Gastroesophageal sphincter (tissue), 4 donors: ENCODE measurements around the gene UBR3. TPM values are rescaled to one million over a fixed set of nuclear protein-coding genes. Genes with fewer than 3 reads are reported as not detected.

ENCODE experiments used
- ATAC-seq: fragments of 150-250 bp; one replicate; pipeline ENCODE4 v1.9.1; 2016; ENCODE audit warnings: mild to moderate bottlenecking, moderate library complexity
- H3K27ac ChIP-seq, 4 donors: fragments of 200-600 bp; sonication (generic) in 3 of 4; 1 replicate in 3 of 4; 2 replicates in 1 of 4; pipeline ENCODE4 v1.5.1; 2016 to 2019
- H3K27me3 ChIP-seq: fragments of 200-600 bp; sonication (generic); one replicate; pipeline ENCODE4 v1.5.1; 2019
- H3K36me3 ChIP-seq, 2 donors: fragments of 200-600 bp; sonication (generic); one replicate each; pipeline ENCODE4 v1.5.1; 2019; ENCODE audit warnings: control low read depth in 1 of 2
- H3K4me1 ChIP-seq, 3 donors: fragments of 200-600 bp; sonication (generic); 1 replicate in 2 of 3; 2 replicates in 1 of 3; pipeline ENCODE4 v1.5.1; 2016 to 2019; ENCODE audit warnings: control low read depth in 2 of 3
- H3K4me3 ChIP-seq, 2 donors: fragments of 200-600 bp; sonication (generic); one replicate each; pipeline ENCODE4 v1.5.1; 2019; ENCODE audit warnings: mild to moderate bottlenecking in 1 of 2, moderate library complexity in 1 of 2
- H3K9me3 ChIP-seq, 3 donors: fragments of 200-600 bp; sonication (generic); one replicate each; pipeline ENCODE4 v1.5.1; 2017 to 2019; ENCODE audit warnings: control low read depth in 2 of 3
- CTCF ChIP-seq, 4 experiments: fragments of 200-600 bp in 2 of 4; fragments of 450-650 bp in 2 of 4; sonication (generic) in 1 of 4; IDR thresholded peaks; one replicate each; pipeline ENCODE4 v1.5.1; 2017 to 2019; ENCODE audit warnings: antibody characterized with exemption in 4 of 4, mild to moderate bottlenecking in 2 of 4, moderate library complexity in 2 of 4
- EP300 ChIP-seq: sonication (generic); formaldehyde crosslinking; IDR thresholded peaks from one replicate; pipeline ENCODE4 v1.6.1; 2017; ENCODE audit warnings: antibody characterized with exemption, mild to moderate bottlenecking
- POLR2A ChIP-seq, 2 donors: fragments of 450-650 bp; IDR thresholded peaks; one replicate each; pipeline ENCODE4 v1.6.1; 2017; ENCODE audit warnings: antibody characterized with exemption in 2 of 2, mild to moderate bottlenecking in 2 of 2, moderate library complexity in 1 of 2
- POLR2AphosphoS5 ChIP-seq: sonication (generic); formaldehyde crosslinking; IDR thresholded peaks from one replicate; pipeline ENCODE4 v1.6.1; 2017; ENCODE audit warnings: antibody characterized with exemption
- WGBS, 2 donors: methylation state at CpG; one replicate each; pipeline ENCODE4 v1.1.5; 2018; ENCODE audit warnings: low coverage in 1 of 2; 5-methylcytosine and 5-hydroxymethylcytosine counted together
- total RNA-seq, 4 donors: library from RNA; depleted of rRNA; stranded (reverse); fragments of >200 nt; gene quantifications; one replicate each; pipeline ENCODE4 v1.1.0, GENCODE V29; 2016

Gene UBR3
- total RNA-seq, 4 donors from 2014 or later, result 52.9 to 122 (median 66.9) TPM

GRCh38 chr2:170024721-170025120, 197.5 kb downstream of the UBR3 start:
- Histone ChIP-seq H3K27me3 (no peaks in the 10 kb centered on the region), H3K36me3 (peaks cover 0 to 29% of the 10 kb centered on the region in 2 donors), H3K9me3 (no peaks in the 10 kb centered on the region), H3K4me3 (no peak overlapping the region), H3K27ac (no peak overlapping the region), H3K4me1 (no peaks in the 10 kb centered on the region)
- TF ChIP-seq POLR2A (IDR thresholded peaks at IDR 0.05), result no peak
- TF ChIP-seq CTCF (IDR thresholded peaks at IDR 0.05), result no peak
- TF ChIP-seq POLR2AphosphoS5, result no peak
- TF ChIP-seq EP300, result no peak
- WGBS, 2 donors, result 93% methylated on average over 1 of the region's 1 CpG; no CpG with 5 or more reads in 1 of the 2 donors
- no peak for ATAC-seq

GRCh38 chr2:170025223-170025622, 198.0 kb downstream of the UBR3 start:
- H3K9me3 ChIP-seq, result no peaks in the 10 kb centered on the region
- no peaks in the 10 kb centered on the region for H3K4me1 ChIP-seq
- 83 to 93% methylated on average over 2 of the region's 2 CpGs for WGBS, 2 donors
- peaks cover 0 to 34% of the 10 kb centered on the region in 2 donors for H3K36me3 ChIP-seq
- no peaks in the 10 kb centered on the region for H3K27me3 ChIP-seq
- TF ChIP-seq POLR2A (IDR thresholded peaks at IDR 0.05) (no peak), EP300 (no peak), CTCF (IDR thresholded peaks at IDR 0.05) (no peak), POLR2AphosphoS5 (no peak)
- no peak overlapping the region for H3K4me3 ChIP-seq
- no peak overlapping the region for H3K27ac ChIP-seq
- no peak for ATAC-seq

- no peaks in the 10 kb centered on the region for H3K4me1 ChIP-seq
- H3K27me3 ChIP-seq, result no peaks in the 10 kb centered on the region
- H3K9me3 ChIP-seq, result no peaks in the 10 kb centered on the region
- TF ChIP-seq POLR2A (IDR thresholded peaks at IDR 0.05) (no peak), POLR2AphosphoS5 (no peak), CTCF (IDR thresholded peaks at IDR 0.05) (no peak), EP300 (no peak)
- no peak overlapping the region for H3K4me3 ChIP-seq
- H3K27ac ChIP-seq, result no peak overlapping the region
- 93 to 100% methylated on average over 1 of the region's 1 CpG for WGBS, 2 donors
- no peak for ATAC-seq
- peaks cover 0 to 45% of the 10 kb centered on the region in 2 donors for H3K36me3 ChIP-seq
Measured at GRCh38 chr2:170026361-170026760, 199.1 kb downstream of the UBR3 start.

- Histone ChIP-seq H3K27me3 (no peaks in the 10 kb centered on the region), H3K4me3 (no peak overlapping the region), H3K4me1 (no peaks in the 10 kb centered on the region), H3K36me3 (peaks cover 0 to 43% of the 10 kb centered on the region in 2 donors), H3K9me3 (no peaks in the 10 kb centered on the region), H3K27ac (no peak overlapping the region)
- TF ChIP-seq POLR2A (IDR thresholded peaks at IDR 0.05) (no peak), POLR2AphosphoS5 (no peak), EP300 (no peak), CTCF (IDR thresholded peaks at IDR 0.05) (no peak)
- no peak for ATAC-seq
Measured at GRCh38 chr2:170029551-170029950, 202.3 kb downstream of the UBR3 start.

GRCh38 chr2:170030040-170030439, 202.8 kb downstream of the UBR3 start:
- Histone ChIP-seq H3K27me3 (no peaks in the 10 kb centered on the region), H3K36me3 (peaks cover 0 to 47% of the 10 kb centered on the region in 2 donors), H3K27ac (no peak overlapping the region), H3K4me3 (no peak overlapping the region), H3K4me1 (no peaks in the 10 kb centered on the region), H3K9me3 (no peaks in the 10 kb centered on the region)
- no peak for ATAC-seq
- no peak for TF ChIP-seq EP300
- no peak for TF ChIP-seq POLR2AphosphoS5
- no peak for TF ChIP-seq POLR2A (IDR thresholded peaks at IDR 0.05)
- TF ChIP-seq CTCF (IDR thresholded peaks at IDR 0.05), result no peak
- 72% methylated on average over 2 of the region's 2 CpGs; no CpG with 5 or more reads in 1 of the 2 donors for WGBS, 2 donors
